H1 (cell line): ENCODE data around the gene LDLRAD4. TPM values are rescaled to one million over a fixed set of nuclear protein-coding genes. Genes with fewer than 3 reads are reported as not detected.

Source experiments
- SIN3A ChIP-seq, 2 experiments: IDR thresholded peaks in 1 of 2; conservative IDR thresholded peaks in 1 of 2; 2 replicates each; pipeline ENCODE4 v1.6.1; 2011 to 2012; ENCODE audit warnings: low read length in 2 of 2, improper control_type of control experiment in 1 of 2, low read depth in 1 of 2, mild to moderate bottlenecking in 1 of 2
- TEAD4 ChIP-seq: IDR thresholded peaks from 2 replicates; pipeline ENCODE4 v1.6.1; 2012; ENCODE audit warnings: low read depth, low read length, inconsistent platforms, mixed read lengths
- polyA plus RNA-seq, 7 experiments: library from polyadenylated mRNA; depleted of rRNA in 3 of 7; stranded (reverse) in 5 of 7; unstranded in 2 of 7; fragments of >200 nt in 5 of 7; fragments of 200-250 nt in 2 of 7; gene quantifications; 1 replicate in 5 of 7; 2 replicates in 1 of 7; 4 replicates in 1 of 7; pipeline versions ENCODE4 v1.2.1 to v1.2.3, GENCODE V29; 2011 to 2013; ENCODE audit warnings: missing spikeins in 2 of 7, mixed read lengths in 2 of 7
- total RNA-seq: library from RNA; stranded (reverse); fragmentation: NEBNext Ultra II Directional; extraction: Animal tissue kit (Norgen Biotek cat#: 25700); gene quantifications from 2 replicates; pipeline ENCODE4 v1.2.1, GENCODE V29; 2021

The LDLRAD4 gene
- total and polyA plus RNA-seq, 2 of the 8 experiments (the other 6 are each of a cell fraction or from before 2014, with no cell fraction given) = 0.77 to 1.4 TPM

- TF ChIP-seq SIN3A (conservative IDR thresholded peaks at IDR 0.05 in 1 of 2, IDR thresholded peaks at IDR 0.05 in 1 of 2; ENCODE audit: low read depth in 1 of 2, low read length in 2 of 2) = no peak
- TF ChIP-seq TEAD4 = no peak
These were observed 318.0 kb downstream of the LDLRAD4 start (continued) for GRCh38 chr18:13536578-13536977.
